Heart left ventricle (tissue), 16 donors: ENCODE measurements around the gene PKD2. TPM values are rescaled to one million over a fixed set of nuclear protein-coding genes. Genes with fewer than 3 reads are reported as not detected.
"Not testable (repeated sequence)": the region's sequence is repeated elsewhere in the genome, so short reads cannot be mapped to it uniquely, and the experiment has no call there.

Experiments used
- ATAC-seq, 4 donors: fragments of 200-7000 bp; cut with Tn5 transposase; one replicate each; pipeline ENCODE4 v1.9.1; 2020 to 2022; ENCODE audit warnings: moderate library complexity in 4 of 4, mild to moderate bottlenecking in 3 of 4, moderate number of reproducible peaks in 1 of 4
- DNase-seq, 5 donors: peaks; one replicate each; pipeline ENCODE4 v3.0.0-alpha.2; 2020
- H3K27ac ChIP-seq, 12 donors: fragments of 200-600 bp; sonication (generic) in 4 of 12; one replicate each; pipeline versions ENCODE4 v1.5.0 to v1.8.0; 2016 to 2022; ENCODE audit warnings: mild to moderate bottlenecking in 2 of 12
- H3K27me3 ChIP-seq, 9 donors: fragments of 200-600 bp; sonication (generic) in 2 of 9; one replicate each; pipeline versions ENCODE4 v1.5.1 to v1.8.0; 2016 to 2022; ENCODE audit warnings: mild to moderate bottlenecking in 3 of 9
- H3K36me3 ChIP-seq, 9 donors: fragments of 200-600 bp; sonication (generic) in 2 of 9; one replicate each; pipeline versions ENCODE4 v1.5.0 to v1.8.0; 2018 to 2022; ENCODE audit warnings: mild to moderate bottlenecking in 2 of 9
- H3K4me1 ChIP-seq, 12 donors: fragments of 200-600 bp; sonication (generic) in 4 of 12; one replicate each; pipeline versions ENCODE4 v1.5.0 to v1.8.0; 2016 to 2022; ENCODE audit warnings: mild to moderate bottlenecking in 3 of 12
- H3K4me3 ChIP-seq, 12 donors: fragments of 200-600 bp; sonication (generic) in 4 of 12; one replicate each; pipeline versions ENCODE4 v1.5.0 to v1.8.0; 2017 to 2022; ENCODE audit warnings: mild to moderate bottlenecking in 9 of 12, moderate library complexity in 4 of 12
- H3K9me3 ChIP-seq, 12 donors: fragments of 200-600 bp; sonication (generic) in 4 of 12; one replicate each; pipeline versions ENCODE4 v1.5.0 to v1.8.0; 2016 to 2022; ENCODE audit warnings: mild to moderate bottlenecking in 1 of 12
- CTCF ChIP-seq, 12 donors: fragments of 200-600 bp; sonication (generic) in 4 of 12; IDR thresholded peaks; one replicate each; pipeline versions ENCODE4 v1.5.0 to v1.8.0; 2018 to 2022; ENCODE audit warnings: antibody characterized with exemption in 12 of 12, mild to moderate bottlenecking in 5 of 12
- POLR2A ChIP-seq, 2 donors: fragments of 450-650 bp; IDR thresholded peaks; one replicate each; pipeline ENCODE4 v1.6.1; 2017; ENCODE audit warnings: antibody characterized with exemption in 2 of 2, mild to moderate bottlenecking in 2 of 2, moderate library complexity in 2 of 2
- WGBS, 4 donors: extraction: QIAGEN DNeasy Blood & Tissue Kit in 2 of 4; methylation state at CpG; one replicate each; pipeline versions ENCODE4 v1.1.5 to v1.1.7; 2013 to 2018; 5-methylcytosine and 5-hydroxymethylcytosine counted together
- intact Hi-C, 10 donors: fragments of 100-400 bp; cut with DNase I; formaldehyde crosslinking; loops; one replicate each; pipeline versions ENCODE4 v1.11.1 to v1.14.2; 2022
- polyA plus RNA-seq, 2 donors: library from polyadenylated mRNA; stranded (reverse); fragments of 200-250 nt; gene quantifications; one replicate each; pipeline ENCODE4 v1.2.3, GENCODE V29; 2013
- total RNA-seq, 9 donors: library from RNA; depleted of rRNA in 2 of 9; stranded (reverse); fragments of >200 nt in 2 of 9; fragmentation: NEBNext Ultra II Directional in 3 of 9; extraction: Animal tissue kit (Norgen Biotek cat#: 25700) in 3 of 9; gene quantifications; one replicate each; pipeline versions ENCODE4 v1.1.0 to v1.2.4, GENCODE V29; 2016 to 2023
- donor health status: ischemic (EF 13 %, LVEDD 7.1; RV severe dilation, severe dysfunction).
- donor health status: healthy with polysubstance abuse.
- donor health status: DM: no; HTN: yes; CAD: no.
- donor health status: DM: no; HTN: no; CAD: no.
- donor health status: ischemic (EF 25% LVEDD 6.9; RV normal size, moderate dysfunction).
- donor health status: ischemic (EF 25% LVEDD 5.7; RV mildly dilated, moderate dysfunction).
- donor health status: healthy.
- donor health status: DM: yes; HTN: yes; CAD: no.
- donor health status: ischemic (EF 35%, LVEDD 5.7; RV mildly dilated, moderate dysfunction).
- donor health status: nonischemic (EF 11% LVEDD 7.7; RV severe dilation, severe dysfunction).
- donor health status: DM: yes; HTN: yes; CAD: no.
- donor health status: PGD.
- donor health status: ischemic (EF 29% LVEDD 5.4; RV normal size, mild dysfunction).
- donor health status: nonischemic (EF 23%, LVEDD 6.1; RV moderate dilation, normal function).

The PKD2 gene
- total and polyA plus RNA-seq, 11 donors: 6.6 to 26.7 (median 15.1) TPM

GRCh38 chr4:88115587-88115986 lies 108.2 kb downstream of the PKD2 start:
- peaks cover 0 to 20% (median 12%) of the 10 kb centered on the region in 12 donors for H3K9me3 ChIP-seq
- no peak overlapping the region for H3K4me3 ChIP-seq
- no peaks in the 10 kb centered on the region for H3K27me3 ChIP-seq
- WGBS, 4 donors: 85 to 93% (median 88%) methylated on average over 5 of the region's 5 CpGs
- no peaks in the 10 kb centered on the region for H3K4me1 ChIP-seq
- intact Hi-C loops: no loop called here
- ATAC-seq: no peak
- DNase-seq: no peak
- TF ChIP-seq POLR2A (IDR thresholded peaks at IDR 0.05): no peak
- TF ChIP-seq CTCF (IDR thresholded peaks at IDR 0.05): no peak
- H3K36me3 ChIP-seq: peaks cover 0 to 13% (median 0%) of the 10 kb centered on the region in 9 donors
- H3K27ac ChIP-seq: no peak overlapping the region

- Histone ChIP-seq H3K36me3 (peaks cover 0 to 18% (median 0%) of the 10 kb centered on the region in 9 donors), H3K27ac (no peak overlapping the region), H3K27me3 (no peaks in the 10 kb centered on the region), H3K4me1 (no peaks in the 10 kb centered on the region), H3K9me3 (peaks cover 0 to 25% (median 12%) of the 10 kb centered on the region in 12 donors), H3K4me3 (no peak overlapping the region)
- intact Hi-C loops: no loop called here
- WGBS, 4 donors: 62 to 78% (median 71%) methylated on average over 2 of the region's 2 CpGs
- TF ChIP-seq CTCF (IDR thresholded peaks at IDR 0.05) (no peak), POLR2A (IDR thresholded peaks at IDR 0.05) (no peak)
- ATAC-seq (no peak), DNase-seq (no peak)
Measured at GRCh38 chr4:88119943-88120342, 112.5 kb downstream of the PKD2 start.

- H3K27me3 ChIP-seq, H3K4me1 ChIP-seq, H3K4me3 ChIP-seq, H3K27ac ChIP-seq, DNase-seq, ATAC-seq, intact Hi-C loops: not testable (repeated sequence)
- WGBS, 4 donors: 82 to 94% (median 88%) methylated on average over 3 to 5 of the region's 5 CpGs
- H3K9me3 ChIP-seq: peaks cover 0 to 25% (median 12%) of the 10 kb centered on the region in 12 donors
- peaks cover 0 to 18% (median 0%) of the 10 kb centered on the region in 9 donors for H3K36me3 ChIP-seq
Measured at GRCh38 chr4:88122260-88122659, 114.8 kb downstream of the PKD2 start.

Other genes with a start within 250 kb of the PKD2 start
- under 1 TPM in 2 of 9 donors, not detected in 7; 0.19 to 0.50 TPM for gene IBSP, start 208.1 kb upstream of the PKD2 start, total RNA-seq
- not detected for gene IBSP, start 208.1 kb upstream of the PKD2 start, polyA plus RNA-seq
- not detected for gene MEPE, start 174.7 kb upstream of the PKD2 start, total RNA-seq
- not detected for gene MEPE, start 174.7 kb upstream of the PKD2 start, polyA plus RNA-seq
- 1,000 to 10,000 TPM in 1 of 9 donors, 10 to 100 TPM in 4, 1 to 10 TPM in 4; 6.4 to 1,074 (median 11.4) TPM for gene SPP1, start 31.9 kb upstream of the PKD2 start, total RNA-seq
- 10 to 100 TPM in 1 of 2 donors, 1 to 10 TPM in 1; 1.6 to 42.9 TPM for gene SPP1, start 31.9 kb upstream of the PKD2 start, polyA plus RNA-seq
- gene ABCG2, start 151.0 kb downstream of the PKD2 start, total RNA-seq: 1 to 10 TPM in 8 of 9 donors, under 1 TPM in 1; 0.68 to 8.0 (median 3.7) TPM
- under 1 TPM; 0.27 to 0.33 TPM for gene ABCG2, start 151.0 kb downstream of the PKD2 start, polyA plus RNA-seq